H1 (cell line): ENCODE results near the gene ITPKC. TPM values are rescaled to one million over a fixed set of nuclear protein-coding genes. Genes with fewer than 3 reads are reported as not detected.

Experiments used
- ATF2 ChIP-seq: IDR thresholded peaks from 2 replicates; pipeline ENCODE4 v1.6.1; 2012; ENCODE audit warnings: low read length, inconsistent platforms
- BRCA1 ChIP-seq: IDR thresholded peaks from 2 replicates; pipeline ENCODE4 v1.6.1; 2012; ENCODE audit warnings: low read depth, low read length, improper control_type of control experiment
- CHD2 ChIP-seq: IDR thresholded peaks from 2 replicates; pipeline ENCODE4 v1.6.1; 2012; ENCODE audit warnings: low read length, improper control_type of control experiment
- CREB1 ChIP-seq: IDR thresholded peaks from 2 replicates; pipeline ENCODE4 v1.6.1; 2012; ENCODE audit warnings: inconsistent platforms
- CTCF ChIP-seq, 3 experiments: IDR thresholded peaks; 1 replicate in 2 of 3; 2 replicates in 1 of 3; pipeline versions ENCODE4 v1.5.1 to v1.6.1; 2011; ENCODE audit warnings: low read length in 3 of 3, mild to moderate bottlenecking in 3 of 3, inconsistent platforms in 2 of 3, low read depth in 1 of 3, moderate library complexity in 1 of 3; ENCODE audit not compliant: insufficient read depth in 1 of 3; ENCODE audit errors: control extremely low read depth in 1 of 3
- EGR1 ChIP-seq: IDR thresholded peaks from 2 replicates; pipeline ENCODE4 v1.6.1; 2011; ENCODE audit warnings: low read depth, low read length, borderline replicate concordance
- EP300 ChIP-seq, 2 experiments: IDR thresholded peaks; 1 replicate in 1 of 2; 2 replicates in 1 of 2; pipeline ENCODE4 v1.6.1; 2011 to 2012; ENCODE audit warnings: low read depth in 2 of 2, low read length in 2 of 2, mild to moderate bottlenecking in 2 of 2, borderline replicate concordance in 1 of 2, inconsistent platforms in 1 of 2, moderate library complexity in 1 of 2
- GABPA ChIP-seq: IDR thresholded peaks from 2 replicates; pipeline ENCODE4 v1.6.1; 2011; ENCODE audit warnings: mild to moderate bottlenecking, low read length, moderate library complexity, borderline replicate concordance; ENCODE audit not compliant: insufficient read depth
- JUN ChIP-seq: IDR thresholded peaks from 2 replicates; pipeline ENCODE4 v1.6.1; 2011; ENCODE audit warnings: low read depth, mild to moderate bottlenecking, improper control_type of control experiment, low read length
- NANOG ChIP-seq: IDR thresholded peaks from 2 replicates; pipeline ENCODE4 v1.6.1; 2011; ENCODE audit warnings: low read length, low read depth, mild to moderate bottlenecking, inconsistent platforms; ENCODE audit not compliant: insufficient read depth, poor library complexity, severe bottlenecking
- POLR2A ChIP-seq, 2 experiments: IDR thresholded peaks; 1 replicate in 1 of 2; 2 replicates in 1 of 2; pipeline ENCODE4 v1.6.1; 2011; ENCODE audit warnings: low read depth in 2 of 2, low read length in 2 of 2, mild to moderate bottlenecking in 2 of 2; ENCODE audit errors: control extremely low read depth in 1 of 2
- POLR2AphosphoS5 ChIP-seq: IDR thresholded peaks from 2 replicates; pipeline ENCODE4 v1.6.1; 2011; ENCODE audit warnings: low read depth, low read length
- RXRA ChIP-seq: IDR thresholded peaks from 2 replicates; pipeline ENCODE4 v1.6.1; 2011; ENCODE audit warnings: low read depth, mild to moderate bottlenecking, low read length, moderate library complexity; ENCODE audit not compliant: insufficient read depth
- SAP30 ChIP-seq: fragments of 300-600 bp; sonication (generic); IDR thresholded peaks from 2 replicates; pipeline ENCODE4 v1.7.1; 2012; ENCODE audit warnings: low read length, moderate library complexity, mild to moderate bottlenecking, inconsistent platforms; ENCODE audit not compliant: insufficient read depth, insufficient replicate concordance
- SP1 ChIP-seq: IDR thresholded peaks from 2 replicates; pipeline ENCODE4 v1.6.1; 2011; ENCODE audit warnings: low read depth, low read length
- SRF ChIP-seq: IDR thresholded peaks from 2 replicates; pipeline ENCODE4 v1.6.1; 2011; ENCODE audit warnings: mild to moderate bottlenecking, low read depth, low read length, moderate library complexity
- TBP ChIP-seq: IDR thresholded peaks from 2 replicates; pipeline ENCODE4 v1.6.1; 2011; ENCODE audit warnings: low read depth, low read length, improper control_type of control experiment
- ZNF274 ChIP-seq: IDR thresholded peaks from 2 replicates; pipeline ENCODE4 v1.7.0; 2012; ENCODE audit warnings: low read length, borderline replicate concordance; ENCODE audit errors: extremely low read depth
- polyA plus RNA-seq, 7 experiments: library from polyadenylated mRNA; depleted of rRNA in 3 of 7; stranded (reverse) in 5 of 7; unstranded in 2 of 7; fragments of >200 nt in 5 of 7; fragments of 200-250 nt in 2 of 7; gene quantifications; 1 replicate in 5 of 7; 2 replicates in 1 of 7; 4 replicates in 1 of 7; pipeline versions ENCODE4 v1.2.1 to v1.2.3, GENCODE V29; 2011 to 2013; ENCODE audit warnings: missing spikeins in 2 of 7, mixed read lengths in 2 of 7
- total RNA-seq: library from RNA; stranded (reverse); fragmentation: NEBNext Ultra II Directional; extraction: Animal tissue kit (Norgen Biotek cat#: 25700); gene quantifications from 2 replicates; pipeline ENCODE4 v1.2.1, GENCODE V29; 2021

ITPKC gene
- total and polyA plus RNA-seq, 2 of the 8 experiments (the other 6 are each of a cell fraction or from before 2014, with no cell fraction given), result 5.2 to 8.9 TPM

GRCh38 chr19:40716482-40717324 is at the start of gene ITPKC, which contains the start of gene COQ8B (continued):
- no peak for TF ChIP-seq ZNF274
- TF ChIP-seq CTCF (IDR thresholded peaks at IDR 0.05; ENCODE audit: control extremely low read depth in 1 of 3, insufficient read depth in 1 of 3, low read depth in 1 of 3, low read length in 3 of 3), result peak in 1 of 3 experiments; percentile 3; a peak in 1 of 4 replicates
- 0 out of 2 replicates have a peak, but pooled peaks have one; percentile 18 for TF ChIP-seq ATF2
- TF ChIP-seq RXRA, result no peak
- peak; percentile 47; the same call in 1 of the 2 replicates for TF ChIP-seq BRCA1
- no peak for TF ChIP-seq NANOG
- TF ChIP-seq CHD2, result peak; percentile 66
- TF ChIP-seq EP300 (IDR thresholded peaks at IDR 0.05; ENCODE audit: borderline replicate concordance in 1 of 2, low read depth in 2 of 2, low read length in 2 of 2), result peak; percentile 71 to 99
- peak; percentile 91 for TF ChIP-seq CREB1
- TF ChIP-seq JUN, result no peak
- peak; percentile 59 for TF ChIP-seq TBP
- TF ChIP-seq SP1, result peak; percentile 87
- no peak for TF ChIP-seq EGR1
- TF ChIP-seq POLR2AphosphoS5, result peak; percentile 66; the same call in 1 of the 2 replicates
- TF ChIP-seq POLR2A (IDR thresholded peaks at IDR 0.05; ENCODE audit: control extremely low read depth in 1 of 2, low read depth in 2 of 2, low read length in 2 of 2), result peak in 1 of 2 experiments; percentile 70; a peak in 1 of 3 replicates
- TF ChIP-seq SRF, result no peak
- peak; percentile 89 for TF ChIP-seq SAP30
- TF ChIP-seq GABPA, result peak; percentile 24; the same call in 1 of the 2 replicates
- TF ChIP-seq, all 59 proteins: peak for 19
